ENCODE results near the gene ZNF219. TPM values are rescaled to one million over a fixed set of nuclear protein-coding genes. Genes with fewer than 3 reads are reported as not detected.

Gene ZNF219
- total and polyA plus RNA-seq, 2 of the 13 experiments (the other 11 are each of a cell fraction or from before 2014, with no cell fraction given), result 34.5 to 36.6 TPM

DNA sequence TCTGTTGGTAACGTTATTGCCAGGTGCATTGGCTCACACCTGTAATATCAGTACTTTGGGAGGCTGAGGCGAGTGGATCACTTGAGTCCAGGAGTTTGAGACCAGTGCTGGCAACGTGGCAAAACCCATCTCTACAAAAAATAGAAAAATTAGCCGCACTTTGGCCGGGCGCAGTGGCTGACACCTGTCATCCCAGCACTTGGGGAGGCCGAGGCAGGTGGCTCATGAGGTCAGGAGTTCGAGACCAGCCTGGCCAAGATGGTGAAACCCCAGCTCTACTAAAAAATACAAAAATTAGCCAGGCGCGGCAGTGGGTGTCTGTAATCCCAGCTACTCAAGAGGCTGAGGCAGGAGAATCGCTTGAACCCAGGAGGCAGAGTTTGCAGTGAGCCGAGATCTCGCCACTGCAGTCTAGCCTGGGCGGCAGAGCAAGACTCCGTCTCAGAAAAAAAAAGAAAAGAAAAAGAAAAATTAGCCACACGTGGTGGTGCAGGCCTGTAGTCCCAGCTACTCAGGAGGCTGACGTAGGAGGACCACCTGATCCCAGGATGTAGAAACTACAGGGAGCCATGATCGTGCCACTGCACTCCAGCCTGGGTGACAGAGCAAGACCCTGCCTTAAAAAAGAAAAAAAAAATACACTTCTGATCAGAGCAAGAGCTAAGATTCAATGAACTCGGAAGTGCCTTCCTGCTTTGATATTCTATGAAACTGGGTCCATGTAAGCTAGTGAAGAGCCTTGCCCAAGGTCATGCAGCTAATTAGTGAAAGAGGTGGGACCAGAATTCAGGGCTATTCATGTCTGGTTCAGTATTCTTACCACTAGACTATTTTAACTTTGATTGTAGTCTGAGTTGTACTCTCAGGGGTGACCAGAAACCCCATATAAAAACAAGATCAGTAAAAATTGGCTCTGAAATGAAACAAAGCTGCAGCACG is 45.0 kb downstream of the ZNF219 start (continued):
- TF ChIP-seq ESRRA (CRISPR knock-in tag; IDR thresholded peaks at IDR 0.05; ENCODE audit: low read depth), result no peak
- no peak for TF ChIP-seq CHCHD3 (CRISPR knock-in tag; IDR thresholded peaks at IDR 0.05)
- TF ChIP-seq HOXA9 (CRISPR knock-in tag; IDR thresholded peaks at IDR 0.05; ENCODE audit: borderline replicate concordance), result no peak
- 0 out of 2 replicates have a peak, but pooled peaks have one; percentile 46 for TF ChIP-seq HES4 (CRISPR knock-in tag; IDR thresholded peaks at IDR 0.05; ENCODE audit: borderline replicate concordance)
- TF ChIP-seq HMG20A (CRISPR knock-in tag; IDR thresholded peaks at IDR 0.05; ENCODE audit: borderline replicate concordance), result no peak
- no peak for TF ChIP-seq ZNF720 (CRISPR knock-in tag; IDR thresholded peaks at IDR 0.05)
- TF ChIP-seq SP1 (IDR thresholded peaks at IDR 0.05), result no peak
- no peak for TF ChIP-seq SP1 (CRISPR knock-in tag; IDR thresholded peaks at IDR 0.05)
- peak; percentile 45; the same call in 1 of the 2 replicates for TF ChIP-seq ISL2 (CRISPR knock-in tag; IDR thresholded peaks at IDR 0.05)
- TF ChIP-seq MIXL1 (CRISPR knock-in tag; IDR thresholded peaks at IDR 0.05), result peak; percentile 93
- TF ChIP-seq XRCC5 (optimal IDR thresholded peaks at IDR 0.05; ENCODE audit: low read length), result no peak
- TF ChIP-seq, protein P1, sequence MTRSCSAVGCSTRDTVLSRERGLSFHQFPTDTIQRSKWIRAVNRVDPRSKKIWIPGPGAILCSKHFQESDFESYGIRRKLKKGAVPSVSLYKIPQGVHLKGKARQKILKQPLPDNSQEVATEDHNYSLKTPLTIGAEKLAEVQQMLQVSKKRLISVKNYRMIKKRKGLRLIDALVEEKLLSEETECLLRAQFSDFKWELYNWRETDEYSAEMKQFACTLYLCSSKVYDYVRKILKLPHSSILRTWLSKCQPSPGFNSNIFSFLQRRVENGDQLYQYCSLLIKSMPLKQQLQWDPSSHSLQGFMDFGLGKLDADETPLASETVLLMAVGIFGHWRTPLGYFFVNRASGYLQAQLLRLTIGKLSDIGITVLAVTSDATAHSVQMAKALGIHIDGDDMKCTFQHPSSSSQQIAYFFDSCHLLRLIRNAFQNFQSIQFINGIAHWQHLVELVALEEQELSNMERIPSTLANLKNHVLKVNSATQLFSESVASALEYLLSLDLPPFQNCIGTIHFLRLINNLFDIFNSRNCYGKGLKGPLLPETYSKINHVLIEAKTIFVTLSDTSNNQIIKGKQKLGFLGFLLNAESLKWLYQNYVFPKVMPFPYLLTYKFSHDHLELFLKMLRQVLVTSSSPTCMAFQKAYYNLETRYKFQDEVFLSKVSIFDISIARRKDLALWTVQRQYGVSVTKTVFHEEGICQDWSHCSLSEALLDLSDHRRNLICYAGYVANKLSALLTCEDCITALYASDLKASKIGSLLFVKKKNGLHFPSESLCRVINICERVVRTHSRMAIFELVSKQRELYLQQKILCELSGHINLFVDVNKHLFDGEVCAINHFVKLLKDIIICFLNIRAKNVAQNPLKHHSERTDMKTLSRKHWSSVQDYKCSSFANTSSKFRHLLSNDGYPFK (CRISPR knock-in tag; IDR thresholded peaks at IDR 0.05; ENCODE audit: borderline replicate concordance), result peak; percentile 62; the same call in 1 of the 2 replicates
- no peak for TF ChIP-seq ZBTB46 (CRISPR knock-in tag; IDR thresholded peaks at IDR 0.05; ENCODE audit: borderline replicate concordance)
- no peak for TF ChIP-seq ZNF431 (CRISPR knock-in tag; IDR thresholded peaks at IDR 0.05; ENCODE audit: borderline replicate concordance, low read depth)
- TF ChIP-seq HHEX (CRISPR knock-in tag; IDR thresholded peaks at IDR 0.05), result 0 out of 2 replicates have a peak, but pooled peaks have one; percentile 20
- peak; percentile 7; the same call in 1 of the 2 replicates for TF ChIP-seq ZNF772 (CRISPR knock-in tag; IDR thresholded peaks at IDR 0.05)
- peak; percentile 22; the same call in 1 of the 2 replicates for TF ChIP-seq RXRB (CRISPR knock-in tag; IDR thresholded peaks at IDR 0.05; ENCODE audit: borderline replicate concordance)
- 0 out of 2 replicates have a peak, but pooled peaks have one; percentile 12 for TF ChIP-seq BCL6 (CRISPR knock-in tag; IDR thresholded peaks at IDR 0.05)
- TF ChIP-seq ZNF230 (CRISPR knock-in tag; IDR thresholded peaks at IDR 0.05), result 0 out of 2 replicates have a peak, but pooled peaks have one; percentile 40
- 0 out of 2 replicates have a peak, but pooled peaks have one; percentile 0 for TF ChIP-seq ZNF747 (CRISPR knock-in tag; IDR thresholded peaks at IDR 0.05; ENCODE audit: borderline replicate concordance)
- TF ChIP-seq ZNF816 (CRISPR knock-in tag; IDR thresholded peaks at IDR 0.05; ENCODE audit: borderline replicate concordance), result 0 out of 2 replicates have a peak, but pooled peaks have one; percentile 5

All from HepG2 (cell line).